HL-60 (cell line): ENCODE measurements around the gene SDR42E2.

Experiments
- DNase-seq, 2 experiments: peaks; one replicate each; pipeline ENCODE4 v3.0.0-alpha.2; 2010 to 2020; ENCODE audit warnings: low read depth in 1 of 2, low spot score in 1 of 2
- H3K27ac ChIP-seq: fragments of 250-450 bp; sonication (Bioruptor Pico); replicated peaks from 2 replicates; pipeline ENCODE4 v1.5.1; 2020; ENCODE audit warnings: mild to moderate bottlenecking, moderate library complexity
- H3K27me3 ChIP-seq: fragments of 250-450 bp; sonication (Bioruptor Pico); 2 replicates; pipeline ENCODE4 v1.5.1; 2021; ENCODE audit warnings: mild to moderate bottlenecking, moderate library complexity; ENCODE audit not compliant: insufficient read depth, poor library complexity, severe bottlenecking
- H3K4me3 ChIP-seq: replicated peaks from 2 replicates; pipeline ENCODE4 v1.5.1; 2011; ENCODE audit warnings: mild to moderate bottlenecking, control low read depth, low read length; ENCODE audit not compliant: insufficient read depth
- CTCF ChIP-seq: IDR thresholded peaks from one replicate; pipeline ENCODE4 v1.5.1; 2011; ENCODE audit warnings: low read length, control low read depth, inconsistent platforms; ENCODE audit not compliant: insufficient read depth
- GABPA ChIP-seq: IDR thresholded peaks from 2 replicates; pipeline ENCODE4 v1.6.1; 2012; ENCODE audit warnings: low read depth
- POLR2AphosphoS5 ChIP-seq: IDR thresholded peaks from 2 replicates; pipeline ENCODE4 v1.6.1; 2012; ENCODE audit warnings: low read depth
- SPI1 ChIP-seq: IDR thresholded peaks from 2 replicates; pipeline ENCODE4 v1.6.1; 2012; ENCODE audit warnings: low read depth, mild to moderate bottlenecking, borderline replicate concordance
- TF ChIP-seq, protein P1 (sequence below): IDR thresholded peaks from 2 replicates; pipeline ENCODE4 v1.6.1; 2012; ENCODE audit warnings: low read depth; ENCODE audit not compliant: insufficient replicate concordance

SDR42E2 gene

DNA sequence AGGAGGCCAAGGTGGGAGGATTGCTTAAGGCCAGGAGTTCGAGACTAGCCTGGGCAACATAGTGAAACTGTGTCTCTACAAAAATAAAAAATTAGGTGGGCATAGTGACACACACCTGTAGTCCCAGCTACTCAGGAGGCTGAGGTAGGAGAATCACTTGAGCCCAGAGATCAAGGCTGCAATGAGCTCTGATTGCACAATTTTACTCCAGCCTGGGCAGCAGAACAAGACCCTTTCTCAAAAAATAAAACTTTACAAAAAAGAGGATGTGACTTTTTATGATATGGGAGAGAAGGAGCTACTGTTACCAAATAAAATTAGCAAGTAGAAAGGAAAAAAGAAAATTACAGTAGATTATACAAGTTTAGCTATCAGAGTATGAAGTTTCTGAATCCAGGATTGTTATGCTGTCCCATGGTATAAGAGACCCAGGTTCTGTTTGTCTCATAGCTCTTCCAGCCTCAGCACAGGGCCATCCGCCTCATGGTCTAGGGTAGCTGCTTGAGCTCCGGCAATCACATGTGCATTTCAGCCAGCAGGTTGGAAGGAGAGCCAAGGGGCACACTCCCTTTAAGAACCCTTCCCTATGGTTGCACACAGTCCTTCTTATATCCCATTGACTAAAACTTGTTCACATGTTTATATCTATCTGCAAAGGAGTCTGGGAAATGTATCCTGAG, 57.2 kb downstream of the SDR42E2 start:
- H3K4me3 ChIP-seq: no peak overlapping the region
- no peak for TF ChIP-seq GABPA
- TF ChIP-seq SPI1: no peak
- TF ChIP-seq, protein P1, sequence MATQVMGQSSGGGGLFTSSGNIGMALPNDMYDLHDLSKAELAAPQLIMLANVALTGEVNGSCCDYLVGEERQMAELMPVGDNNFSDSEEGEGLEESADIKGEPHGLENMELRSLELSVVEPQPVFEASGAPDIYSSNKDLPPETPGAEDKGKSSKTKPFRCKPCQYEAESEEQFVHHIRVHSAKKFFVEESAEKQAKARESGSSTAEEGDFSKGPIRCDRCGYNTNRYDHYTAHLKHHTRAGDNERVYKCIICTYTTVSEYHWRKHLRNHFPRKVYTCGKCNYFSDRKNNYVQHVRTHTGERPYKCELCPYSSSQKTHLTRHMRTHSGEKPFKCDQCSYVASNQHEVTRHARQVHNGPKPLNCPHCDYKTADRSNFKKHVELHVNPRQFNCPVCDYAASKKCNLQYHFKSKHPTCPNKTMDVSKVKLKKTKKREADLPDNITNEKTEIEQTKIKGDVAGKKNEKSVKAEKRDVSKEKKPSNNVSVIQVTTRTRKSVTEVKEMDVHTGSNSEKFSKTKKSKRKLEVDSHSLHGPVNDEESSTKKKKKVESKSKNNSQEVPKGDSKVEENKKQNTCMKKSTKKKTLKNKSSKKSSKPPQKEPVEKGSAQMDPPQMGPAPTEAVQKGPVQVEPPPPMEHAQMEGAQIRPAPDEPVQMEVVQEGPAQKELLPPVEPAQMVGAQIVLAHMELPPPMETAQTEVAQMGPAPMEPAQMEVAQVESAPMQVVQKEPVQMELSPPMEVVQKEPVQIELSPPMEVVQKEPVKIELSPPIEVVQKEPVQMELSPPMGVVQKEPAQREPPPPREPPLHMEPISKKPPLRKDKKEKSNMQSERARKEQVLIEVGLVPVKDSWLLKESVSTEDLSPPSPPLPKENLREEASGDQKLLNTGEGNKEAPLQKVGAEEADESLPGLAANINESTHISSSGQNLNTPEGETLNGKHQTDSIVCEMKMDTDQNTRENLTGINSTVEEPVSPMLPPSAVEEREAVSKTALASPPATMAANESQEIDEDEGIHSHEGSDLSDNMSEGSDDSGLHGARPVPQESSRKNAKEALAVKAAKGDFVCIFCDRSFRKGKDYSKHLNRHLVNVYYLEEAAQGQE: no peak
- no peak for TF ChIP-seq CTCF
- no peak for TF ChIP-seq POLR2AphosphoS5
- H3K27me3 ChIP-seq: no peaks in the 10 kb centered on the region
- H3K27ac ChIP-seq: no peak overlapping the region
- no peak for DNase-seq

DNA sequence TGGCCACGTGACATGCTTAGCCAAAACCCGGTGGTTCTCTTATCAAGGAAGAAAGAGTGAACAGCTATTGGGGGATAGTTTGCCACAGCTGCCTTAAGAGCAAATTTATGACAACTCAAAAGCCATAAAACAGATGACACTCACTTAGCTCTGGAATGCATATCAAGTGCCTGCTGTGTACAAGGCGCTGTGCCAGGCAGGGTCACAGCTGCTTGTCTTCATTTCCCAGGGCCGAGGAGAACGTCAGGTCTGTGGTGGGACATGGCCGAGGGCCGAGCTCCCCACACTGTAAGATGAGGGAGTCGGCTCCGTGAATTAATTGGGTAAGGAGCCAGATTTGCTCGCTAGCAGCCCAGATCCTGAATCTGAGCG, 57.7 kb downstream of the SDR42E2 start:
- H3K27me3 ChIP-seq: no peaks in the 10 kb centered on the region
- DNase-seq: no peak

DNA sequence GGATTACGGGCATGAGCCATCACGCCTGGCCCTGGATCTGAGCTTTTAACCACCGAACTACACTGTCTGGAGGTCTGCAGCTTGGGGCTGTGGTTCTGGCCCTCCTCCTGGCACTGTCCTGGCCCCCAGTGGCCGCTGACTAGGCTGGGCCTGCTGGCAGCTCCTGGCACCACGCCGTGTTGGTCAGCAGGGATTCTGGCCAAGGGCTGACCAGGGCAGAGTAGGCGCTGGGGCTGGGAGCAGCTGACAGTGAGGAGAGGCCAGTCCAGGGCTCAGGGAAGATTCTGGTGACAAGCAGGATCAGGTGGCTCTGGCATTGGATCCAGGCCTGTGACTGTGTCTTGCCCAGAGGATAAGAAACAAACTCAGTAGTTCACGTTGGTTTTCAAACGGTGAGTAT, 58.4 kb downstream of the SDR42E2 start:
- Histone ChIP-seq H3K4me3 (no peak overlapping the region), H3K27me3 (no peaks in the 10 kb centered on the region), H3K27ac (no peak overlapping the region)
- TF ChIP-seq, protein P1: no peak
- TF ChIP-seq GABPA (no peak), POLR2AphosphoS5 (no peak), CTCF (no peak), SPI1 (no peak)
- no peak for DNase-seq

More for the DNA sequence above, 57.7 kb downstream of the SDR42E2 start:
- H3K4me3 ChIP-seq: no peak overlapping the region
- TF ChIP-seq GABPA: no peak
- TF ChIP-seq CTCF: no peak
- no peak overlapping the region for H3K27ac ChIP-seq

DNA sequence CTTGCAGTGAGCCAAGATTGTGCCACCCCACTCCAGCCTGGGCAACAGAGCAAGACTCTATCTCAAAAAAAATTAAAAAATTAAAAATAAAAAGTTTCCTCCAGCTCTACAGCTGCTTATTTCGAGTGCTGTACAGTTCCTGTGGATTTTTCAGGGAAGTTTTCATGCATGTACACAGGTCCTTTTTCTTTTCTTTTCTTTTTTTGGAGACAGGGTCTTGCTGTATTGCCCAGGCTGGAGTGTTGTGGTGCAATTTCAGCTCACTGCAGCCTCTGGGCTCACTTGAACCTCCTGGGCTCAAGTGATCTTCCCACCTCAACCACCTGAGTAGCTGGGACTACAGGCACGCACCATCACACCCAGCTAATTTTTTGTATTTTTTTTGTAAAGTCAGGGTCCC, 59.7 kb downstream of the SDR42E2 start:
- TF ChIP-seq SPI1: no peak
- TF ChIP-seq, protein P1: no peak
- no peak for TF ChIP-seq CTCF
- TF ChIP-seq GABPA: no peak
- TF ChIP-seq POLR2AphosphoS5: no peak
- no peak overlapping the region for H3K27ac ChIP-seq
- DNase-seq: no peak
- no peaks in the 10 kb centered on the region for H3K27me3 ChIP-seq
- H3K4me3 ChIP-seq: no peak overlapping the region
